ENCODE measurements around the gene MS4A4E. TPM values are rescaled to one million over a fixed set of nuclear protein-coding genes. Genes with fewer than 3 reads are reported as not detected.

Gene MS4A4E
- total RNA-seq, 2 experiments from 2014 or later = not detected

DNA sequence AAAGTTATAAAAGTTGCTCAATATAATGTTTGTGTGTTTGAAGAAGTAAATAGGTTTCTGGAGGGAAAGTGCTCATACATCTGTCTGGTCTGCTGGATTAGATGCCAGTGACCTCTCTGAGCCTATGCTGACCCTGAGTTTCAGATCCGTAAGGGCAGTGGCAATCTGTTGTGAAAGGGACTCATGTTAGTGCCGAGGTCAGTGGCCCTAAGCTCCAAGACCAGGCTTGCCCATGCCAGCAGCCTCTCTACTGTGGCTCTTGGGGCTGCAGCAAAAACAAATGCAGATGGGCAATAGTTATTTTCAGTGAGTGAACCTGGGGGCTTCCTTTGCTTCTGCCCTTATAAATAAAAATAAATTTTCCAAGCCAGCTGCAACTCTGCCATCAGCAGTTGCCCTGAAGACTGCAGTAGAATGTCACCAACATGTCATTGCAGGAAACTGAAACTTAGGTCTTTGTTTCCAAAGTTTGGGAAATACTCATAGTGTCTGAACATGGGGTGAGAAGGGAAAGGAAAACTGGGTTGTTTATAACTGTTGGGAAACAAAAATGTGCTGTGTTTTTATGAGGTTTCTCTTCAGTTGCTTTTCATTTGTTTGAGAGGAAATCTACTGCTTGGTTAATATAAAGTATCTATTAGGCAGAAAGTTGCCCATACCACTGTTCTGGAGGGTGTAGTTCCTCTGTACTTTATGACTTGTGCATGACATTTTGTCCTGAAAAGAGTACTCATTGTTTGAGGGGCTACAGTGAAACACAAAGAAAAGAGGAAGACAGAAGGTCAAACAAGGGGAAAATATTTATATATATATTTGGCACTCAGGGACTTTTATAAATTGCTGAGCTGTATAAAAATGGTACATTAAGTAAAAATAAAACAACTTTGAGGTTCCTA, 9.5 kb upstream of the MS4A4E start:
- H3K4me3 Mint-ChIP-seq = no peak overlapping the region
- ChIA-PET CTCF (interaction anchor here (1.0 to 1.5 kb wide), 3 partner anchors 17 to 334 kb away, joined by 3 to 4 read pairs (median 3); no protein-coding TSS in a partner anchor), POLR2A (no interaction called here)
- no peak for DNase-seq
- no peak overlapping the region for H3K27ac Mint-ChIP-seq
- peaks cover 5% of the 10 kb centered on the region for H3K9me3 Mint-ChIP-seq
- H3K27me3 Mint-ChIP-seq = peaks cover 10% of the 10 kb centered on the region
- H3K36me3 Mint-ChIP-seq (ENCODE audit: low read depth) = no peaks in the 10 kb centered on the region
- no peaks in the 10 kb centered on the region for H3K4me1 Mint-ChIP-seq

DNA sequence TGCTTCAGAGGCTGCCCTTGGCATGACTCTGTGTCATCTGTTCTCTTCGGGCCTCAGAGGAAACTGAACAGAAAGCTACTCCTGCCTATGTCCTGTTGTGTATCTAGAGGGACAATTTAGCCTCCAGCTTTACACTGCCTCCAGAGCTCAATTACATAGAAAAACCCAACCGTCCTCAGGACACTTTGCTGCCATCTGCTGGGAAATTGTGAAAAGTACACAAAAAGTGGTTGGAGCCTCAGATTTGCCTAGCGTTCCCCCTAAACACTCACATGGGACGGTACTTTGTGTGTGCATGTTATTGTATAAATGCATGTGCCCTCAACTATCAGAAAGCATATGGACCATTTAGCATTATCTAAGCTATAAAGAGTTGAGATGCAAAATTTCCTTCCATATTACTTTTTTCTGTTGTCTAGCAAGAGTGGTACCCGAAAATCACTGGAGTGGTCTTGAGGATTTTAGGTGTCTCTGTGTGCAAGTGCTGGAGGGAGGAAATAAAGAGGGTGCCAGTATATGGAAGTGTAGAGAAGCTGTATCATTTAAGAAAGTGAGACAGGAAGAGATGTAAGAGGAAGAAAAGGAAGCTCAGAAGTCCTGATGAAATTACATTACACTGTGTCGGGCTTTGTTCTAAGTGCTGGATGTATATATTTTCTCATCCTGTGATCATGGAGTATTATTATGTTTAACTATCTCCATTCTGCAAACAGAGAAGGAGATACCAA, 8.7 kb upstream of the MS4A4E start:
- DNase-seq = no peak
- Mint-ChIP-seq H3K4me3 (no peak overlapping the region), H3K27ac (no peak overlapping the region), H3K36me3 (ENCODE audit: low read depth) (no peaks in the 10 kb centered on the region), H3K27me3 (peaks cover 11% of the 10 kb centered on the region), H3K4me1 (no peaks in the 10 kb centered on the region), H3K9me3 (peaks cover 5% of the 10 kb centered on the region)
- CTCF ChIA-PET = interaction anchor here (0.9 to 1.6 kb wide), 6 partner anchors 13 to 333 kb away, joined by 3 to 8 read pairs (median 3); no protein-coding TSS in a partner anchor
- POLR2A ChIA-PET = no interaction called here

DNA sequence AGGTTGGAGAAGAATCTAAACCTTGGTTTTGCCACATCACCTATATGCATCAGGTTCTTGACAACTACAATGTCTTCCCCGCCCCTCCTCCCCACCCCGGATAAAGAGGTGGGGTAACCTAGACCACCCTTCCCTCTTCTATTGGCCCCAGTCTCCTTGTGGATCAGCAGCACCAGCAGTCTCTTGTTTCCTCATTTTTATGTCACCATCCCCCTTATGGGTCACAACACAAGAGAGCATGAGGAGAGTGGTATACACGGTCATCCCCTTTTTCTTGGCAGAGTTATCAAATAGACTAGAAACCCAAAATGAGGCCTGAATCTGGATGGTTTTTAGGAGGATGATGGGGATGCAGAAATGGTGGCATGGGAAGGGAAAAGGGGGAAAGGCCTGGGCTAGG, 1.2 kb downstream of the MS4A4E start:
- CTCF ChIA-PET = no interaction called here
- Mint-ChIP-seq H3K27me3 (peaks cover 21% of the 10 kb centered on the region), H3K9me3 (no peaks in the 10 kb centered on the region)

DNA sequence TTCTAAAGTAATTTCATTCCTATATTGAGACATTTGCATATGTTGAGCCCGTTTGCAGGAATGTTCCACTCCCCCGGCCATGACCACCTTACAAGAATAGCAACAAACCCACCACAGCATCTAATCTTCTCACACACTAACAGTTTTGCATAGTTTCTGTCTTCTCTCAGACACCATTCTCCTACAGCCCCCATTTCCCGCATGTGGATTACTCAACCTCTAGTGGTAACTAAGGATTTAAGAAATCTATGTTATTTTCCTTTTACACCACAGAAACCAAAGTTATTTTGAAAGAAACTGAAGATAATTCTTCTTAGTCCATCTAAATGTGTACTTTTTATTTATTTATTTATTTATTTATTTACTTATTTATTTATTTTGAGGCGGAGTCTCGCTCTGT, 2.3 kb downstream of the MS4A4E start:
- POLR2A ChIA-PET = no interaction called here
- CTCF ChIA-PET = no interaction called here

More for the DNA sequence above, 1.2 kb downstream of the MS4A4E start:
- Mint-ChIP-seq H3K4me1 (no peaks in the 10 kb centered on the region), H3K36me3 (ENCODE audit: low read depth) (no peaks in the 10 kb centered on the region), H3K27ac (no peak overlapping the region), H3K4me3 (no peak overlapping the region)
- DNase-seq = no peak
- POLR2A ChIA-PET = no interaction called here

DNA sequence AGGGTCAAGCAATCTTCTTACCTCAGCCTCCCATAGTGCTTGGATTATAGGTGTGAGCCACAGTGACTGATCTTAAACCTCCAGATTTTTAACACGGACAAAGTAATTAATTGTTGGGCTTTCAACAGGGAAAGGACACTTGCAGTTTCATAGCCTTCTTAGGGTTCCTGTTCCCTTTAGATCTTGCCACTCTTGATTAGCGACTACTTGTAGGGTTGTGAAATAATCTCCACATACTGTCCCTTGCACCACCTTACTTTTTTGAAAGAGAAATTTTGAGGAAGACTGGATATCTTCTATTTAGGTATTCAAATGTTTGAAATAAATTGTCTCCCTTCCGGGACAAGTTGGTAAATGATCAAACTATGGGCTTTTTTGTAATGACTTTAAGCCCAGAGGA, 7.6 kb downstream of the MS4A4E start:
- CTCF ChIA-PET = interaction anchor here (1.8 kb wide), 1 partner anchor 16 kb away, joined by 4 read pairs; no protein-coding TSS in a partner anchor
- Mint-ChIP-seq H3K4me3 (no peak overlapping the region), H3K36me3 (ENCODE audit: low read depth) (no peaks in the 10 kb centered on the region), H3K9me3 (no peaks in the 10 kb centered on the region), H3K27ac (no peak overlapping the region), H3K4me1 (no peaks in the 10 kb centered on the region), H3K27me3 (peaks cover 21% of the 10 kb centered on the region)
- POLR2A ChIA-PET = no interaction called here
- DNase-seq = no peak

More for the DNA sequence above, 2.3 kb downstream of the MS4A4E start:
- H3K27me3 Mint-ChIP-seq = peaks cover 17% of the 10 kb centered on the region
- H3K4me3 Mint-ChIP-seq = no peak overlapping the region
- H3K9me3 Mint-ChIP-seq = no peaks in the 10 kb centered on the region
- H3K36me3 Mint-ChIP-seq (ENCODE audit: low read depth) = no peaks in the 10 kb centered on the region
- H3K4me1 Mint-ChIP-seq = no peaks in the 10 kb centered on the region
- H3K27ac Mint-ChIP-seq = no peak overlapping the region
- no peak for DNase-seq

DNA sequence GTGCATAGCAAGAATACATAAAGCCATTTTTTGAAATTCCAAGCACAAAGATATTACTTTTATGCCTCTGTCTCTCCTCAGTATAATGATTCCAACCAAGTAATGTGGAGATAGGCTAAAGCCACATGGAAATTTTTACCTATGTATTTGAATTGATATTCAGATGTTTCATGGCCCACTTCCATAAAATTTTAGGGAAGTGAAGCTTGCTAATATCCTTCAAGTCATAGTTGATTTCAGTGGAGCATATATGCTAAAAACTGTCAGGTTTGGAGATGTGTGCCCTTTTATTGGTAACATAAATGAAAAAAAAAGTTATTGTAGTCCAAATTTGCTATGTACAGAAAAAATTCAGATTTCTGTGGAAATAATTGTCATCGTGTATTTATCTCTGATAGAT, 12.3 kb downstream of the MS4A4E start:
- ChIA-PET POLR2A (no interaction called here), CTCF (no interaction called here)
- Mint-ChIP-seq H3K27ac (no peak overlapping the region), H3K4me1 (no peaks in the 10 kb centered on the region), H3K9me3 (no peaks in the 10 kb centered on the region), H3K4me3 (no peak overlapping the region), H3K36me3 (ENCODE audit: low read depth) (no peaks in the 10 kb centered on the region), H3K27me3 (peaks cover 11% of the 10 kb centered on the region)
- DNase-seq = no peak

DNA sequence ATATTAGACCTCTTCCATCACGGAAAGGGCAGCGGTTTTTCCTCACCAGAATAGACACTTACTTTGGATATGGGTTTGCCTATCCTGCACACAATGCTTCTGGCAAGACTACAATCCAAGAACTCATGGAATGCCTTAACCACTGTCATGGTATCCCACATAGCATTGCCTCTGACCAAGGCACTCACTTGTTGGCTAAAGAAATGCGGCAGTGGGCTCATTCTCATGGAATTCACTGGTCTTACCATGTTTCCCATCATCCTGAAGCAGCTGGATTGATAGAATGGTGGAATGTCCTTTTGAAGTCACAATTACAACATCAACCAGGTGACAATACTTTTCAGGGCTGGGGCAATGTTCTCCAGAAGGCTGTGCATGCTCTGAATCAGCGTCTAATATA, 20.8 kb downstream of the MS4A4E start:
- no peak overlapping the region for H3K4me3 Mint-ChIP-seq
- H3K36me3 Mint-ChIP-seq (ENCODE audit: low read depth) = no peaks in the 10 kb centered on the region
- H3K27ac Mint-ChIP-seq = no peak overlapping the region
- DNase-seq = no peak
- H3K9me3 Mint-ChIP-seq = no peaks in the 10 kb centered on the region
- CTCF ChIA-PET = no interaction called here
- H3K4me1 Mint-ChIP-seq = no peaks in the 10 kb centered on the region
- POLR2A ChIA-PET = no interaction called here
- no peaks in the 10 kb centered on the region for H3K27me3 Mint-ChIP-seq

DNA sequence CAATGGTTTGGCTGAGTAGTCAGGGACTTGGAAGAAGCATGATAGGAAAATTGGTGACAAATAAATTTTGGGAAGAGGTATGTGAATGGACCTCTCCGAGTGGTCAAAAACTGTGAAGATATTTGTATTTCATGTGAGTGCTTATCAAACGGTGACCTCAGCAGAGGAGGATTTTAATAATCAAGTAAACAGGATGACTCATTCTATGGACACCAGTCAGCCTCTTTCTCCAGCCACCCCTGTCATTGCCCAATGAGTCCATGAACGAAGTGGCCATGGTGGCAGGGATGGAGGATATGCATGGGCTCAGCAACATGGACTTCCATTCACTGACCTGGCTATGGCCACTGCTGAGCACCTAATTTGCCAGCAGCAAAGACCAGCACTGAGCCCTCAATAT, 21.2 kb downstream of the MS4A4E start:
- ChIA-PET CTCF (no interaction called here), POLR2A (no interaction called here)
- DNase-seq = no peak
- no peak overlapping the region for H3K27ac Mint-ChIP-seq
- no peak overlapping the region for H3K4me3 Mint-ChIP-seq
- no peaks in the 10 kb centered on the region for H3K36me3 Mint-ChIP-seq (ENCODE audit: low read depth)
- no peaks in the 10 kb centered on the region for H3K27me3 Mint-ChIP-seq
- no peaks in the 10 kb centered on the region for H3K9me3 Mint-ChIP-seq
- no peaks in the 10 kb centered on the region for H3K4me1 Mint-ChIP-seq

DNA sequence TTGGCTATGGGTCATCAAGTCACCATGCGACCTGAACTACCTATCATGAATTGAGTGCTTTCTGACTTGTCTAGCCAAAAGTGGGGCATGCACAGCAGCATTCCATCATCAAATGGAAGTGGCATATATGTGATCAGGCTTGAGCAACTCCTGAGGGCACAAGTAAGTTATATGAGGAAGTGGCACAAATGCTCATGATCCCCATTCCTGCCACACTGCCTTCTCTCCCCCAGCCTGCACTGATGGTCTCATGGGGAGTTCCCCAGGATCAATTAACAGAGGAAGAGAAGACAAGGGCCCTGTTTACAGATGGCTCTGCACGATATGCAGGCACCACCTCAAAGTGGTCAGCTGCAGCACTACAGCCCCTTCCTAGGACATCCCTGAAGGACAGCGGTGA, 21.8 kb downstream of the MS4A4E start:
- Mint-ChIP-seq H3K36me3 (ENCODE audit: low read depth) (no peaks in the 10 kb centered on the region), H3K4me1 (no peaks in the 10 kb centered on the region), H3K9me3 (no peaks in the 10 kb centered on the region), H3K27me3 (no peaks in the 10 kb centered on the region), H3K4me3 (no peak overlapping the region), H3K27ac (no peak overlapping the region)
- POLR2A ChIA-PET = no interaction called here
- CTCF ChIA-PET = no interaction called here
- DNase-seq = no peak

DNA sequence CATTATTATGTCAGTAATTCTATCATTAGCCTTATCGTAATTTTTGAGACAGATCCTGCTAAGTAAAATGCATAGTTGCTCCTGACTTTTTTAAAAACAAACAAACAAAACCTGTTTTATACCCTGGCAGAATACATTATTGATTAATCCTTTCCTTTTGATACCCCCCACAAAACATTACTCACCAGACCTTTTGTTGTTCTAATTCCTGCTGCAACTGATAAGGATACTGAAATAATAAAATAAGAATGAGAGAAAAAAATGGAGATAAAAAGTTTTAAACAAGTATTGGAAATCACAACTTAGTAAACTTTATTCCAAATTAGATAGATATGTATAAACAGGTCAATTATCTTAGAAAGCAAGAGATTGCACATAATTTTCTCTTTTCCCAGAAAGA, 28.6 kb downstream of the MS4A4E start:
- Mint-ChIP-seq H3K27me3 (peaks cover 8% of the 10 kb centered on the region), H3K9me3 (no peaks in the 10 kb centered on the region), H3K4me3 (no peak overlapping the region), H3K4me1 (no peaks in the 10 kb centered on the region), H3K36me3 (ENCODE audit: low read depth) (no peaks in the 10 kb centered on the region), H3K27ac (no peak overlapping the region)
- DNase-seq = no peak
- ChIA-PET CTCF (no interaction called here), POLR2A (no interaction called here)

DNA sequence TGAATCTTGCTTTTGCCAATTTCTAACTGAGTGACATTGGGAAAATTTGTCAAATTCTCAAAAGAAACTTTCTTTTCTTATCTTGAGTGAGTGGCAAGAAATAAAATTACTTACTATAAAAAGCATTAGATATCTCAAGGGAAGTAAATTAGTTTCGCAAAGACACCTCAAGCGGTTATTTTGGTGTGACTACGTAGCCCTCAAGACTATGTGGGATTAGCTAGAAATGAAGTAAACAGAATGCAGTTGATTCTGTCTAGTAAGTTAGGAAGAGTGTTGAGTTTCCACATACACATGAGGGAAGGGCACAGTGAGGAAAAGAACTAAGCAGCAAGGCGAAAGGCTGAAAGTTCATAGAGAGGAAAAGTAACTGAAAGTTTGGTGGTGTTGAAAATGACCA, 31.7 kb downstream of the MS4A4E start:
- Mint-ChIP-seq H3K4me1 (no peaks in the 10 kb centered on the region), H3K27ac (no peak overlapping the region), H3K27me3 (peaks cover 9% of the 10 kb centered on the region), H3K36me3 (ENCODE audit: low read depth) (no peaks in the 10 kb centered on the region), H3K4me3 (no peak overlapping the region), H3K9me3 (no peaks in the 10 kb centered on the region)
- CTCF ChIA-PET = no interaction called here
- DNase-seq = no peak
- POLR2A ChIA-PET = no interaction called here

DNA sequence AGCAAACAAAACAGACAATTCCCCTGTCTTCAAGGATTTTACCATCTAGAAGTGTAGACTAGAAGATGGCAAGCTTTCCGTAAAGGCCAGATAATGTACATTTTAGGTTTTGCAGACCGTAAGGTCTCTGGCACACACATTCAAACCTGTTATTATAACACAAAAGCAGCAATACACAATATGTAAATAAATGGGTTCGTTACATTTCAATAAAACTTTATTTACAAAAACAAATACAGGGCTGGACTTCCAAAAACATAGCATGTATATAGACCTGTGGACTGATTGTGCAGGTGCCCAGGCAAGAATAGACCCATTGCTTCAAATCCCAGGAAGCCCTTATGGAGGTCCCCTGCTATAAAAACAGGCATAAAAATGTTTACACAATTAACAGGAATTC, 33.0 kb downstream of the MS4A4E start:
- peaks cover 4% of the 10 kb centered on the region for H3K27me3 Mint-ChIP-seq
- H3K27ac Mint-ChIP-seq = no peak overlapping the region
- DNase-seq = no peak
- H3K9me3 Mint-ChIP-seq = no peaks in the 10 kb centered on the region
- H3K4me3 Mint-ChIP-seq = no peak overlapping the region
- ChIA-PET CTCF (no interaction called here), POLR2A (interaction anchor here (0.6 kb wide), 1 partner anchor 31 kb away, joined by 3 read pairs; no protein-coding TSS in a partner anchor)
- no peaks in the 10 kb centered on the region for H3K4me1 Mint-ChIP-seq
- H3K36me3 Mint-ChIP-seq (ENCODE audit: low read depth) = no peaks in the 10 kb centered on the region

DNA sequence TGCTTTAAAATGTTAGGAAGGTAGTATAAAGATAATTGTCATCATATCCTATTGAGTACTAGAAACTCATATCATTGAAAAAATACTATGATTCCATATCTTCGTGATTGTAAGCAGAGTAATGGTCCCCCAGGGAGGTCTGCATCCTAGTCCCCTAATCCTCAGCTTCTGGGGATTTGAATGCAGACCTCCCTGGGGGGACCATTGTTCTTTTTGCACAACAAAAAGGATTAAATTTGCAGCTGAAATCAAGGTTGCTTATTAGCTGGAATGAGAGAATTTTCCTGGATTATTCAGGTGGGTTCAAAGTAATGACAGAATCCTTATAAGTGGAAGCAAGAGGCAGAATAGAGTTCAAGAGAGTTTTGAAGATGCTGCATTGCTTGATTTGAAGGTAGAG, 34.0 kb downstream of the MS4A4E start:
- Mint-ChIP-seq H3K36me3 (ENCODE audit: low read depth) (no peaks in the 10 kb centered on the region), H3K9me3 (no peaks in the 10 kb centered on the region), H3K4me1 (no peaks in the 10 kb centered on the region), H3K27me3 (peaks cover 6% of the 10 kb centered on the region), H3K27ac (no peak overlapping the region), H3K4me3 (no peak overlapping the region)
- ChIA-PET POLR2A (no interaction called here), CTCF (no interaction called here)
- DNase-seq = no peak
